Measurements from ENCODE around the gene INSRR. TPM values are rescaled to one million over a fixed set of nuclear protein-coding genes. Genes with fewer than 3 reads are reported as not detected.

INSRR gene
- total RNA-seq, 1 experiment from 2014 or later = not detected

GRCh38 chr1:156806512-156807440, 52.1 kb downstream of the INSRR start:
- no peaks in the 10 kb centered on the region; the same call in none of the 2 replicates for H3F3A ChIP-seq (ENCODE audit: insufficient read depth, low read depth)
- H3K4me2 ChIP-seq = no peak overlapping the region
- H3K4me3 ChIP-seq = no peak overlapping the region
- no peaks in the 10 kb centered on the region for H3K4me1 ChIP-seq (replicated peaks; ENCODE audit: insufficient read depth)
- intact Hi-C loops (cut with micrococcal nuclease; ENCODE audit: unreplicated experiment) = no loop called here
- no peak for DNase-seq
- TF ChIP-seq CTCF (conservative IDR thresholded peaks at IDR 0.05) (no peak), EZH2 (IDR thresholded peaks at IDR 0.05; ENCODE audit: low read depth) (no peak)
- ChIA-PET POLR2A (ENCODE audit: unreplicated experiment) (no interaction called here), CTCF (interaction anchor here (0.6 kb wide), 1 partner anchor 42 kb away, joined by 5 read pairs; no protein-coding TSS in a partner anchor)
- no peaks in the 10 kb centered on the region for H3K36me3 ChIP-seq (ENCODE audit: low read depth)
- H3K27ac ChIP-seq = no peak overlapping the region
- no peaks in the 10 kb centered on the region for H3K27me3 ChIP-seq (ENCODE audit: insufficient read depth, low read depth)
- no peaks in the 10 kb centered on the region; the same call in 1 of the 2 replicates for H4K20me1 ChIP-seq (ENCODE audit: insufficient read depth)
- H3K9me3 ChIP-seq (ENCODE audit: insufficient read depth, low read depth) = no peaks in the 10 kb centered on the region
- no peak overlapping the region for H2AFZ ChIP-seq
- BruUV-seq (replicated peaks) = no TSS peak
- no peaks in the 10 kb centered on the region for H3K9me2 ChIP-seq (ENCODE audit: insufficient read depth)
- H3K79me2 ChIP-seq (ENCODE audit: low read depth) = no peaks in the 10 kb centered on the region

GRCh38 chr1:156805766-156806511, 53.0 kb downstream of the INSRR start:
- no TSS peak for BruUV-seq (replicated peaks)
- Histone ChIP-seq H3K9me2 (ENCODE audit: insufficient read depth) (no peaks in the 10 kb centered on the region), H4K20me1 (ENCODE audit: insufficient read depth) (peaks cover 4% of the 10 kb centered on the region; the same call in 1 of the 2 replicates), H3K4me1 (replicated peaks; ENCODE audit: insufficient read depth) (no peaks in the 10 kb centered on the region), H3F3A (ENCODE audit: insufficient read depth, low read depth) (no peaks in the 10 kb centered on the region; the same call in none of the 2 replicates), H3K4me2 (no peak overlapping the region), H3K4me3 (no peak overlapping the region), H3K27ac (no peak overlapping the region), H3K27me3 (ENCODE audit: insufficient read depth, low read depth) (no peaks in the 10 kb centered on the region), H2AFZ (no peak overlapping the region), H3K9me3 (ENCODE audit: insufficient read depth, low read depth) (no peaks in the 10 kb centered on the region), H3K79me2 (ENCODE audit: low read depth) (no peaks in the 10 kb centered on the region), H3K36me3 (ENCODE audit: low read depth) (no peaks in the 10 kb centered on the region)
- CTCF ChIA-PET = interaction anchor here (0.6 kb wide), 1 partner anchor 81 kb away, joined by 3 read pairs; no protein-coding TSS in a partner anchor
- no peak for TF ChIP-seq CTCF (conservative IDR thresholded peaks at IDR 0.05)
- no peak for TF ChIP-seq EZH2 (IDR thresholded peaks at IDR 0.05; ENCODE audit: low read depth)
- DNase-seq = no peak
- intact Hi-C loops (cut with micrococcal nuclease; ENCODE audit: unreplicated experiment) = no loop called here
- POLR2A ChIA-PET (ENCODE audit: unreplicated experiment) = no interaction called here

- Histone ChIP-seq H2AFZ (no peak overlapping the region), H3K4me1 (replicated peaks; ENCODE audit: insufficient read depth) (no peaks in the 10 kb centered on the region), H3K27ac (no peak overlapping the region), H3K4me3 (no peak overlapping the region), H3K27me3 (ENCODE audit: insufficient read depth, low read depth) (no peaks in the 10 kb centered on the region), H3K9me2 (ENCODE audit: insufficient read depth) (no peaks in the 10 kb centered on the region), H3K36me3 (ENCODE audit: low read depth) (no peaks in the 10 kb centered on the region), H3F3A (ENCODE audit: insufficient read depth, low read depth) (no peaks in the 10 kb centered on the region; the same call in none of the 2 replicates), H3K9me3 (ENCODE audit: insufficient read depth, low read depth) (no peaks in the 10 kb centered on the region), H3K79me2 (ENCODE audit: low read depth) (no peaks in the 10 kb centered on the region), H3K4me2 (no peak overlapping the region), H4K20me1 (ENCODE audit: insufficient read depth) (peaks cover 4% of the 10 kb centered on the region; the same call in 1 of the 2 replicates)
- BruUV-seq (replicated peaks) = no TSS peak
- CTCF ChIA-PET = no interaction called here
- POLR2A ChIA-PET (ENCODE audit: unreplicated experiment) = no interaction called here
- DNase-seq = no peak
- TF ChIP-seq CTCF (conservative IDR thresholded peaks at IDR 0.05) = no peak
- TF ChIP-seq EZH2 (IDR thresholded peaks at IDR 0.05; ENCODE audit: low read depth) = no peak
- intact Hi-C loops (cut with micrococcal nuclease; ENCODE audit: unreplicated experiment) = no loop called here
These were observed 54.2 kb downstream of the INSRR start for GRCh38 chr1:156804572-156805243.

Data from PC-9 (cell line).